T-cell (primary cell): ENCODE measurements around the gene ATP7A. TPM values are rescaled to one million over a fixed set of nuclear protein-coding genes. Genes with fewer than 3 reads are reported as not detected.
"Not testable (repeated sequence)": the region's sequence is repeated elsewhere in the genome, so short reads cannot be mapped to it uniquely, and the experiment has no call there.

Source experiments
- ATAC-seq, 4 experiments: fragments of 200-7000 bp in 3 of 4; fragments of 150-1000 bp in 1 of 4; cut with Tn5 transposase; replicated peaks in 1 of 4; 1 replicate in 3 of 4; 2 replicates in 1 of 4; pipeline ENCODE4 v1.10.0; 2021; ENCODE audit warnings: moderate library complexity in 3 of 4, mild to moderate bottlenecking in 2 of 4, moderate number of reproducible peaks in 1 of 4
- CTCF ChIA-PET, 2 donors: fragments of 300-600 bp; sonication (Branson Sonifier 250); formaldehyde crosslinking; loops; one replicate each; lab custom pipeline; 2022; ENCODE audit warnings: antibody characterized with exemption in 2 of 2; lab: Charles Lee
- POLR2A ChIA-PET, 2 donors: fragments of 300-600 bp; sonication (Branson Sonifier 250); formaldehyde crosslinking; loops; one replicate each; lab custom pipeline; 2022; ENCODE audit warnings: antibody characterized with exemption in 2 of 2; lab: Charles Lee
- DNase-seq, 35 experiments: peaks; one replicate each; pipeline versions ENCODE4 v3.0.0 to v3.0.0-alpha.2; 2013 to 2023
- H3K27ac ChIP-seq: one replicate; pipeline ENCODE4 v1.5.1; 2013; ENCODE audit warnings: low read length
- H3K27me3 ChIP-seq, 2 experiments: replicated peaks in 1 of 2; 1 replicate in 1 of 2; 2 replicates in 1 of 2; pipeline versions ENCODE4 v1.6.1 to v1.7.0; 2013; ENCODE audit warnings: low read length in 1 of 2, mixed read lengths in 1 of 2; ENCODE audit not compliant: control insufficient read depth in 2 of 2, insufficient read depth in 2 of 2; ENCODE audit errors: extremely low read depth in 1 of 2
- H3K36me3 ChIP-seq, 2 donors: 1 replicate in 1 of 2; 2 replicates in 1 of 2; pipeline versions ENCODE4 v1.6.1 to v1.7.0; 2013; ENCODE audit warnings: low read length in 1 of 2; ENCODE audit not compliant: control insufficient read depth in 2 of 2, insufficient read depth in 1 of 2; ENCODE audit errors: extremely low read depth in 1 of 2
- H3K4me1 ChIP-seq, 2 experiments: 1 replicate in 1 of 2; 2 replicates in 1 of 2; pipeline versions ENCODE4 v1.6.1 to v1.7.0; 2013; ENCODE audit warnings: low read length in 2 of 2, mixed read lengths in 1 of 2; ENCODE audit not compliant: insufficient read depth in 2 of 2, control insufficient read depth in 1 of 2; ENCODE audit errors: extremely low read depth in 1 of 2
- H3K4me3 ChIP-seq, 2 donors: 1 replicate in 1 of 2; 2 replicates in 1 of 2; pipeline versions ENCODE4 v1.5.1 to v1.7.0; 2013; ENCODE audit warnings: mild to moderate bottlenecking in 2 of 2, low read length in 1 of 2, moderate library complexity in 1 of 2; ENCODE audit not compliant: control insufficient read depth in 1 of 2; ENCODE audit errors: extremely low read depth in 1 of 2
- H3K9me3 ChIP-seq: 2 replicates; pipeline ENCODE4 v1.7.0; 2013
- H3K27ac Mint-ChIP-seq, 2 donors: one replicate each; pipeline ENCODE4 v1.8.0; 2020 to 2021; ENCODE audit warnings: mild to moderate bottlenecking in 2 of 2, mixed read lengths in 2 of 2
- H3K27me3 Mint-ChIP-seq, 2 donors: one replicate each; pipeline ENCODE4 v1.8.0; 2021 to 2022; ENCODE audit warnings: mixed read lengths in 2 of 2
- H3K36me3 Mint-ChIP-seq: one replicate; pipeline ENCODE4 v1.8.0; 2021; ENCODE audit warnings: mixed read lengths
- H3K4me1 Mint-ChIP-seq, 3 donors: one replicate each; pipeline ENCODE4 v1.8.0; 2020 to 2022; ENCODE audit warnings: mixed read lengths in 3 of 3, mild to moderate bottlenecking in 1 of 3
- H3K4me3 Mint-ChIP-seq, 3 donors: one replicate each; pipeline ENCODE4 v1.8.0; 2020 to 2022; ENCODE audit warnings: mild to moderate bottlenecking in 3 of 3, mixed read lengths in 3 of 3, moderate library complexity in 3 of 3
- H3K9me3 Mint-ChIP-seq, 3 donors: one replicate each; pipeline ENCODE4 v1.8.0; 2020 to 2022; ENCODE audit warnings: mixed read lengths in 3 of 3
- WGBS: methylation state at CpG from one replicate; pipeline ENCODE4 v1.1.5; 2013; ENCODE audit warnings: missing lambda C conversion rate; ENCODE audit not compliant: insufficient coverage; 5-methylcytosine and 5-hydroxymethylcytosine counted together
- total RNA-seq, 35 experiments: library from RNA in 6 of 35; stranded (reverse) in 6 of 35; fragments of 120-200 nt in 1 of 35; gene quantifications; one replicate each; pipeline versions ENCODE4 v1.2.1 to v1.2.4 and lab custom pipeline; 2013 to 2026

Gene ATP7A
- total RNA-seq, 5 donors from 2014 or later (not counting 1 experiment from before 2014, with no cell fraction given), result 11.2 to 13.6 (median 12.7) TPM

DNA sequence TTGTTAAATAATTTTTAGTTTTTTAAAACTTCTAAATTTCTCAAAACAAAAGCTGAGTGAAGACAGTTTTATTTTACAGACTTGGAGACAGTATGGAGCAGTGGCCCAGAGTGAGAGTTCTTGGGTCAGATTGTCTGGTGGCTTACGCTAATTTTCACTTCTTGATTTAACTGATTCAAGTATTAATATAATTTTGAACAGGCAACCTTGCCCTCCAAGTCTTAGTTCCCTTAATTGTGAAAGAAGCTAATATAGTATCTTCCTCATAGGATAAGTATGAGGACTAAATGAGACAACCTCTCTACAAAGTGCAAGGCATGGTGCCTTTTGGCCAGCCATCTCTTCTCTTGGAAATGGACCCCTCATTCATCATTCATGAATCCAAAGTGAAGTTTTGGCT lies 25.4 kb downstream of the ATP7A start:
- no peak for ATAC-seq
- POLR2A ChIA-PET, result no interaction called here
- Mint-ChIP-seq H3K27me3 (no peaks in the 10 kb centered on the region), H3K4me1 (peaks cover 0 to 8% (median 4%) of the 10 kb centered on the region in 3 donors), H3K4me3 (no peak overlapping the region), H3K27ac (no peak overlapping the region), H3K36me3 (peaks cover 5% of the 10 kb centered on the region), H3K9me3 (no peaks in the 10 kb centered on the region)
- CTCF ChIA-PET, result no interaction called here
- H3K27me3 ChIP-seq, result no peaks in the 10 kb centered on the region
- H3K36me3 ChIP-seq, result no peaks in the 10 kb centered on the region
- no peaks in the 10 kb centered on the region for H3K4me1 ChIP-seq
- H3K27ac ChIP-seq, result no peak overlapping the region
- no peaks in the 10 kb centered on the region for H3K9me3 ChIP-seq
- DNase-seq, result no peak
- H3K4me3 ChIP-seq, result no peak overlapping the region
- WGBS, result no CpG with 5 or more reads among the region's 1 CpG

- no peaks in the 10 kb centered on the region for H3K27me3 Mint-ChIP-seq
- no peaks in the 10 kb centered on the region for H3K9me3 Mint-ChIP-seq
- DNase-seq, result no peak
- Histone ChIP-seq H3K4me1 (no peaks in the 10 kb centered on the region), H3K4me3 (no peak overlapping the region), H3K9me3 (no peaks in the 10 kb centered on the region), H3K27ac (no peak overlapping the region), H3K27me3 (no peaks in the 10 kb centered on the region), H3K36me3 (no peaks in the 10 kb centered on the region)
- no peak overlapping the region for H3K27ac Mint-ChIP-seq
- POLR2A ChIA-PET, result no interaction called here
- no peak for ATAC-seq
- CTCF ChIA-PET, result no interaction called here
- H3K36me3 Mint-ChIP-seq, result peaks cover 5% of the 10 kb centered on the region
- no peak overlapping the region for H3K4me3 Mint-ChIP-seq
- H3K4me1 Mint-ChIP-seq, result peaks cover 0 to 8% (median 4%) of the 10 kb centered on the region in 3 donors
Measured at GRCh38 chrX:77936299-77936698, 25.8 kb downstream of the ATP7A start.

DNA sequence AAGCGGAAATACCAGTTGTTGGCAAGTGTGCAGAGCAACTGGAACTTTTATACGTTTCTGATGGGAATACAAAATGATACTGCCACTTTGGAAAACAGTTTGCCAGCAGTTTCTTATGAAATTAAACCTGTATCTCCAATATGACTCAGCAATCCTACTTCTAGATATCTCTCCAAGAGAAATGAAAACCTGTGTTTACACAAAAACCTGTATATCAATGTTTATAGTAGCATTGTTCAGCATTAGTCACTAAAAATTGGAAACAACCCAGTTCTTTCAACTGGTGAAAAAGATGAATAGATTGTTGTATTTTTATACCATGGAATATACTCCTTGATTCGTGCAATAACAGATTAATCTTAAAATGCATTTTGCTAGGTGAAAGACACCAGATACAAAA lies 26.8 kb downstream of the ATP7A start:
- no peaks in the 10 kb centered on the region for H3K36me3 ChIP-seq
- no peaks in the 10 kb centered on the region for H3K9me3 ChIP-seq
- H3K27ac ChIP-seq, result no peak overlapping the region
- no peaks in the 10 kb centered on the region for H3K27me3 ChIP-seq
- ATAC-seq, result no peak
- Mint-ChIP-seq H3K4me1 (peaks cover under 1 to 8% (median 4%) of the 10 kb centered on the region in 3 donors), H3K9me3 (no peaks in the 10 kb centered on the region), H3K4me3 (no peak overlapping the region), H3K27me3 (no peaks in the 10 kb centered on the region), H3K27ac (no peak overlapping the region), H3K36me3 (peaks cover 5% of the 10 kb centered on the region)
- H3K4me1 ChIP-seq, result no peaks in the 10 kb centered on the region
- ChIA-PET CTCF (no interaction called here), POLR2A (no interaction called here)
- no peak overlapping the region for H3K4me3 ChIP-seq
- no CpG with 5 or more reads among the region's 3 CpGs for WGBS
- no peak for DNase-seq

- ChIA-PET CTCF (no interaction called here), POLR2A (no interaction called here)
- no peak overlapping the region for H3K4me3 ChIP-seq
- no peaks in the 10 kb centered on the region for H3K9me3 ChIP-seq
- Mint-ChIP-seq H3K27ac (no peak overlapping the region), H3K4me1 (peaks cover 7 to 9% (median 9%) of the 10 kb centered on the region in 3 donors), H3K27me3 (no peaks in the 10 kb centered on the region), H3K36me3 (no peaks in the 10 kb centered on the region), H3K4me3 (no peak overlapping the region), H3K9me3 (no peaks in the 10 kb centered on the region)
- WGBS, result no CpG with 5 or more reads among the region's 4 CpGs
- DNase-seq (no peak), ATAC-seq (no peak)
- no peaks in the 10 kb centered on the region for H3K4me1 ChIP-seq
- H3K27ac ChIP-seq, result no peak overlapping the region
- H3K36me3 ChIP-seq, result no peaks in the 10 kb centered on the region
- no peaks in the 10 kb centered on the region for H3K27me3 ChIP-seq
Measured at GRCh38 chrX:77938083-77938680, 27.7 kb downstream of the ATP7A start.

DNA sequence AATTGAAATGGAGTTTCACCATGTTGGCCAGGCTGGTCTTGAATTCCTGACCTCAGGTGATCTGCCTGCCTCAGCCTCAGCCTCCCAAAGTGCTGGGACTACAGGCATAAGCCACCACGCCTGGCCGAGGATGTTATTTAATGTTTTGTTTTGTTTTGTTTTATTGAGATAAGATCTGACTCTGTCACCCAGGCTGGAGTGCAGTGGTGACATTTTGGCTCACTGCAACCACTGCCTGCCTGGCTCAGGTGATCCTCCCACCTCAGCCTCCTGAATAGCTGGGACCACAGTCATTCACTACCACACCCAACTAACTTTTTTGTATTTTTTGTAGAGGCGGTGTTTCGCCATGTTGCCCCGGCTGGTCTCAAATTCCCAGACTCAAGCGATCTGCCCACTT lies 34.5 kb downstream of the ATP7A start:
- H3K27me3 Mint-ChIP-seq, H3K9me3 ChIP-seq, H3K4me1 Mint-ChIP-seq, H3K9me3 Mint-ChIP-seq, DNase-seq, H3K27ac Mint-ChIP-seq, ATAC-seq, H3K4me3 Mint-ChIP-seq, H3K36me3 ChIP-seq, CTCF ChIA-PET, H3K36me3 Mint-ChIP-seq, H3K27ac ChIP-seq, H3K27me3 ChIP-seq, POLR2A ChIA-PET, H3K4me1 ChIP-seq, H3K4me3 ChIP-seq: not testable (repeated sequence)
- no CpG with 5 or more reads among the region's 6 CpGs for WGBS

DNA sequence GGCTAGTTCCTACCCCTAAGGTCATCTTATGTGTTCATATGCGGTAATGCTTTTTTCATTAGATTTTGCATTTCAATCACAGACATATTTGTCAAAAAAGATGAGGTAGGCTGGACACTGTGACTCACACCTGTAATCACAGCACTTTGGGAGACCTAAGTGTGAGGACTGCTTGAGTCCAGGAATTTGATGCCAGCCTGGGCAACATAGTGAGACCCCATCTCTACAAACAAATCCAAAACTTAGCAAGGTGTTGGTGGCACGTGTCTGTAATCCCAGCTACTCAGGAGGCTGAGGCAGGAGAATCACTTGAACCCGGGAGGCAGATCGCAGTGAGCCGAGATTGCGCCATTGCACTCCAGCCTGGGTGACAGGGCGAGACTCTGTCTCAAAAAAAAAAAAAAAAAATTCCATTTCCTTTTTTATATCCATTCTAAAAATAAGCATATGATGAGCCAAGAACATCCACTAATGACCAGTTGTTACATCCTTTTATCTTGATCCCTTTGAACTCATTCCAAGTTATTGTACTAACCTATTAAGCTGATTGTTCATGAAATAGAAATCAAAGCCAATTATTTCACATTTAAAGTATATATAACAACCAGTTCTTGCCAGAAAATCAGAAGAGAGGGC lies 35.5 kb downstream of the ATP7A start:
- DNase-seq, result no peak
- Mint-ChIP-seq H3K4me3 (no peak overlapping the region), H3K36me3 (no peaks in the 10 kb centered on the region), H3K9me3 (no peaks in the 10 kb centered on the region), H3K27ac (no peak overlapping the region), H3K4me1 (peaks cover 3 to 7% (median 6%) of the 10 kb centered on the region in 3 donors), H3K27me3 (no peaks in the 10 kb centered on the region)
- Histone ChIP-seq H3K27me3 (no peaks in the 10 kb centered on the region), H3K36me3 (no peaks in the 10 kb centered on the region), H3K27ac (no peak overlapping the region), H3K4me3 (no peak overlapping the region), H3K9me3 (no peaks in the 10 kb centered on the region), H3K4me1 (no peaks in the 10 kb centered on the region)
- CTCF ChIA-PET, result no interaction called here
- no peak for ATAC-seq
- WGBS, result no CpG with 5 or more reads among the region's 7 CpGs
- POLR2A ChIA-PET, result no interaction called here
